HG02840 (cell line): ENCODE measurements around the gene IRF9.
A peak's percentile ranks its signal among the peaks of the same experiment; 100 is the strongest.

Source experiments
- ATAC-seq: cut with Tn5 transposase; IDR thresholded peaks from one replicate; pipeline ENCODE4 v1.9.1; 2021; ENCODE audit warnings: mild to moderate bottlenecking, moderate library complexity, moderate number of reproducible peaks; ENCODE audit not compliant: unreplicated experiment, low FRiP score

Gene IRF9

GRCh38 chr14:24212924-24213865, 52.1 kb downstream of the IRF9 start, which contains the start of gene CHMP4A:
Gene CHMP4A, minus strand, starts transcription at chr14:24213488. Its CDS starts 49 bp downstream, at chr14:24213439.
- ATAC-seq: peak; percentile 83

DNA sequence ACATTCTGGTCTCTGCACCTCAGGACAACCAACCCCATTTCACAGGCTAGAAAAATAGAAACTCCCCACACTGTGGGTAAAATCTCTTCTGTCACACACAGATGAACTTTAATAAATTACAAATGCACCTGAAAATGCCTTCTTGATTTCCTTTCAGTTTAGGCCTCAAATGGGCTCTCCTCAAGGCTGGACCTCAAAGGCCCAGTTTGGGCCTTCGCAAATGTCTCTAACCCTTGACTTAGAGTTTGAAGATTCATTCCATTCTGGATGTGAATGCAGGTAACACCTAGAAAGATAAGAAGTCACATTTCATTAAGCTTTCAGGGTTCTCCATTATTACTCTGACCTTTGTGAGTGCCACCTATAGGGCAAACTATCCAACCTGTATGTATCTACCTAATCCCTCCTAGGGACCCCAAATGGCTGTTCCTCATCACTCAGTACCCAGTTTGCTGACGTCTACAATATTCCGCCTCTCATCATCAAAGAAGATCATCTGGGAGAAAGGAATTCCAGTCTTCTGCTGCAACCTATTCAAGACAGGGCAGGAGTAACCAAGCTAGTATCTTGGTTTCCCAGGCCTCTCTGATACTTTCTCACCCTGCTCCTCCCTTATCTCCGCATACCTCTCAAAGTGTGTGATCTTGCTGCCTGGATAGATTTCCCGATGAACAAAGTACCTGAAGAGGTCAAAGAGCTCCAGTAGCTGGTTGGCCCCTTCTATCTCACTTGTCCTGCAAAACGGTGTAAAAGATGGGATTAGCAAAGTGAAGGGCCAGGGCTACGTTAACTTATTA, 53.0 kb downstream of the IRF9 start:
- no peak for ATAC-seq

DNA sequence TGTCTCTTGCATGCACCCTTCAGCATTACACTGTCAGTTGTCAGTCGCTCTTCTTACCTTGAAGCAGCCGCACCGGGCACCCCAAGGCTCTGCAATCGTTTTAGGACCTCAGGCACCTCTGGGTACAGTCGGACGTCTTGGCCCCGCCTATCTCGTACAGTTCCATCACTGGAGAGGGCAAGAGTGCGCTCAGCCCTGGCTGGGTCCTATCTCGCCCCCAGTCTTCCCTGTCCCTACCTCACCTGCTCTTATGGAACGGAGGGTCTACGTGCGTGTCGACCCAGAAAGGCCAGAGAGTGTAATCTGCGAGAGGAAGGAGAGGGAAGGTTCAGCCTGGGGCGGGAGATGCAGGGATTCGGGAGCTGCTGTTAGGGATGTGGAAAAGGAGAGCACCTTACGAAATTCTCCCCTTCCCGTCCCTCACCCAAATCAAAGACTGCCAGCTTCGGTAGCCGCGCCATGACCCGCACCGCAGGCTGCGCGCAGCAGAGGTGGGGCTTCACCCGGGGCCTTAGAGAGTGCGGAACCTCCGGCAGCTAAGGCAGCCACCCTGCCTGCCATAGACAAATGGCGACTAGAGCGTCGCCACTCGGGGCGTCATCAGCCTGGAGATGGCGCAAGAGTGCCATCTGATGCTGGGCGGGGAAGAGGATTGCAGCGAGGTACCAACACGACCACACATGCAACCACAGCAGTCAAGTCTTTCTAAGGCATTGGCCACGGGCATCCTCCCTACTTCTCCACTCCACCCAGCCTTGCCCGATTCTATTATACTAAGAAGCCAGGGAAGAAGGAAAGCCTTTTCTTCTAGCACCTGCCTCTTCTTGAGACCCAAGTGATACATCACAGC, 54.7 kb downstream of the IRF9 start, which contains the start of gene MDP1:
Gene MDP1, minus strand, starts transcription at position 572 of the 850 bp plus-strand sequence. Its CDS starts 111 bp downstream, at position 461.
- peak; percentile 49 for ATAC-seq
